Ectodermal cell (in vitro differentiated cells): ENCODE data around the gene FSTL5.

Source experiments
- H3K27ac ChIP-seq: 2 replicates; pipeline ENCODE4 v1.7.0; 2013; ENCODE audit warnings: mild to moderate bottlenecking, low read depth, low read length; ENCODE audit not compliant: insufficient read depth, poor library complexity, severe bottlenecking
- H3K27me3 ChIP-seq: 2 replicates; pipeline ENCODE4 v1.7.0; 2013; ENCODE audit warnings: mild to moderate bottlenecking, low read length; ENCODE audit not compliant: insufficient read depth, control insufficient read depth, poor library complexity, severe bottlenecking
- H3K36me3 ChIP-seq: one replicate; pipeline ENCODE4 v1.7.0; 2013; ENCODE audit warnings: low read length; ENCODE audit not compliant: control insufficient read depth, insufficient read depth
- H3K4me1 ChIP-seq: one replicate; pipeline ENCODE4 v1.7.0; 2013; ENCODE audit warnings: low read length; ENCODE audit not compliant: control insufficient read depth, insufficient read depth
- H3K4me3 ChIP-seq: 2 replicates; pipeline ENCODE4 v1.7.0; 2013; ENCODE audit warnings: low read depth, low read length, control low read depth; ENCODE audit not compliant: insufficient read depth
- H3K9me3 ChIP-seq: 2 replicates; pipeline ENCODE4 v1.7.0; 2013; ENCODE audit warnings: mild to moderate bottlenecking, low read length, moderate library complexity; ENCODE audit not compliant: control insufficient read depth
- WGBS, 2 experiments: methylation state at CpG; one replicate each; pipeline ENCODE4 v1.1.7; 2013; ENCODE audit warnings: missing lambda C conversion rate in 2 of 2; 5-methylcytosine and 5-hydroxymethylcytosine counted together

The FSTL5 gene

GRCh38 chr4:161364681-161365080, 799.1 kb downstream of the FSTL5 start:
- WGBS, 2 experiments, result 93 to 100% methylated on average over 1 to 3 of the region's 3 CpGs
- H3K9me3 ChIP-seq, result no peaks in the 10 kb centered on the region
- peaks cover 4% of the 10 kb centered on the region for H3K4me1 ChIP-seq
- H3K27ac ChIP-seq, result no peak overlapping the region
- H3K4me3 ChIP-seq, result no peak overlapping the region
- H3K27me3 ChIP-seq, result no peaks in the 10 kb centered on the region
- H3K36me3 ChIP-seq, result no peaks in the 10 kb centered on the region

- H3K4me1 ChIP-seq, result peaks cover 4% of the 10 kb centered on the region
- no peaks in the 10 kb centered on the region for H3K36me3 ChIP-seq
- H3K9me3 ChIP-seq, result no peaks in the 10 kb centered on the region
- H3K27me3 ChIP-seq, result no peaks in the 10 kb centered on the region
- no peak overlapping the region for H3K27ac ChIP-seq
- no peak overlapping the region for H3K4me3 ChIP-seq
- 93 to 96% methylated on average over 4 of the region's 4 CpGs for WGBS, 2 experiments
Observed at GRCh38 chr4:161360982-161361381, 802.8 kb downstream of the FSTL5 start.

GRCh38 chr4:161359491-161359890, 804.3 kb downstream of the FSTL5 start:
- Histone ChIP-seq H3K27ac (no peak overlapping the region), H3K4me1 (no peaks in the 10 kb centered on the region), H3K36me3 (no peaks in the 10 kb centered on the region), H3K4me3 (no peak overlapping the region), H3K27me3 (no peaks in the 10 kb centered on the region), H3K9me3 (no peaks in the 10 kb centered on the region)
- WGBS, 2 experiments, result 90 to 96% methylated on average over 2 of the region's 2 CpGs

- H3K36me3 ChIP-seq, result no peaks in the 10 kb centered on the region
- H3K27me3 ChIP-seq, result no peaks in the 10 kb centered on the region
- H3K9me3 ChIP-seq, result no peaks in the 10 kb centered on the region
- H3K27ac ChIP-seq, result no peak overlapping the region
- WGBS, 2 experiments, result 94% methylated on average over 3 of the region's 3 CpGs; no CpG with 5 or more reads in 1 of the 2 experiments
- no peaks in the 10 kb centered on the region for H3K4me1 ChIP-seq
- no peak overlapping the region for H3K4me3 ChIP-seq
Observed at GRCh38 chr4:161356351-161356750, 807.4 kb downstream of the FSTL5 start.

- no peaks in the 10 kb centered on the region for H3K36me3 ChIP-seq
- WGBS, 2 experiments, result 93 to 96% methylated on average over 3 of the region's 3 CpGs
- no peaks in the 10 kb centered on the region for H3K27me3 ChIP-seq
- H3K27ac ChIP-seq, result no peak overlapping the region
- no peak overlapping the region for H3K4me3 ChIP-seq
- H3K4me1 ChIP-seq, result no peaks in the 10 kb centered on the region
- H3K9me3 ChIP-seq, result no peaks in the 10 kb centered on the region
Observed at GRCh38 chr4:161350946-161351345, 812.9 kb downstream of the FSTL5 start.

- Histone ChIP-seq H3K27me3 (no peaks in the 10 kb centered on the region), H3K4me1 (no peaks in the 10 kb centered on the region), H3K9me3 (no peaks in the 10 kb centered on the region), H3K27ac (no peak overlapping the region), H3K4me3 (no peak overlapping the region), H3K36me3 (no peaks in the 10 kb centered on the region)
- WGBS, 2 experiments, result 100% methylated on average over 1 of the region's 1 CpG; no CpG with 5 or more reads in 1 of the 2 experiments
Observed at GRCh38 chr4:161345741-161346140, 818.1 kb downstream of the FSTL5 start.

- Histone ChIP-seq H3K4me3 (no peak overlapping the region), H3K36me3 (no peaks in the 10 kb centered on the region), H3K27ac (no peak overlapping the region), H3K4me1 (no peaks in the 10 kb centered on the region), H3K27me3 (no peaks in the 10 kb centered on the region), H3K9me3 (no peaks in the 10 kb centered on the region)
- WGBS, 2 experiments, result 89 to 95% methylated on average over 2 of the region's 2 CpGs
Observed at GRCh38 chr4:161343569-161343950, 820.2 kb downstream of the FSTL5 start.

- H3K27ac ChIP-seq, result no peak overlapping the region
- 86 to 93% methylated on average over 6 of the region's 6 CpGs for WGBS, 2 experiments
- no peaks in the 10 kb centered on the region for H3K36me3 ChIP-seq
- H3K4me1 ChIP-seq, result no peaks in the 10 kb centered on the region
- no peak overlapping the region for H3K4me3 ChIP-seq
- H3K9me3 ChIP-seq, result no peaks in the 10 kb centered on the region
- H3K27me3 ChIP-seq, result no peaks in the 10 kb centered on the region
Observed at GRCh38 chr4:161342881-161343568, 820.8 kb downstream of the FSTL5 start.

GRCh38 chr4:161336621-161337020, 827.2 kb downstream of the FSTL5 start:
- H3K27me3 ChIP-seq, result no peaks in the 10 kb centered on the region
- no peaks in the 10 kb centered on the region for H3K9me3 ChIP-seq
- WGBS, 2 experiments, result 95 to 99% methylated on average over 5 of the region's 5 CpGs

GRCh38 chr4:161336016-161336530, 827.7 kb downstream of the FSTL5 start:
- Histone ChIP-seq H3K27ac (no peak overlapping the region), H3K9me3 (no peaks in the 10 kb centered on the region), H3K36me3 (no peaks in the 10 kb centered on the region), H3K27me3 (no peaks in the 10 kb centered on the region), H3K4me3 (no peak overlapping the region), H3K4me1 (no peaks in the 10 kb centered on the region)
- WGBS, 2 experiments, result 47 to 89% methylated on average over 1 to 2 of the region's 2 CpGs

More at GRCh38 chr4:161336621-161337020, 827.2 kb downstream of the FSTL5 start:
- Histone ChIP-seq H3K4me1 (no peaks in the 10 kb centered on the region), H3K36me3 (no peaks in the 10 kb centered on the region), H3K4me3 (no peak overlapping the region), H3K27ac (no peak overlapping the region)
